Esophagus squamous epithelium (tissue), 5 donors: ENCODE data around the gene TSPAN13. TPM values are rescaled to one million over a fixed set of nuclear protein-coding genes. Genes with fewer than 3 reads are reported as not detected.
A peak's percentile ranks its signal among the peaks of the same experiment; 100 is the strongest.

Source experiments
- DNase-seq: peaks from one replicate; lab custom pipeline; 2025; lab: John Stamatoyannopoulos, UW
- H3K27ac ChIP-seq, 4 donors: fragments of 200-600 bp; sonication (generic); one replicate each; pipeline ENCODE4 v1.5.1; 2016 to 2019; ENCODE audit warnings: mild to moderate bottlenecking in 1 of 4
- H3K27me3 ChIP-seq, 4 donors: fragments of 200-600 bp; sonication (generic); 1 replicate in 3 of 4; 2 replicates in 1 of 4; pipeline versions ENCODE4 v1.5.1 to v1.6.0; 2017 to 2021; ENCODE audit warnings: antibody characterized with exemption in 1 of 4
- H3K36me3 ChIP-seq, 3 donors: fragments of 200-600 bp; sonication (generic); one replicate each; pipeline ENCODE4 v1.5.1; 2016 to 2019
- H3K4me1 ChIP-seq, 3 donors: fragments of 200-600 bp; sonication (generic); one replicate each; pipeline ENCODE4 v1.5.1; 2017 to 2019
- H3K4me3 ChIP-seq, 4 donors: fragments of 200-600 bp; sonication (generic); 1 replicate in 3 of 4; 2 replicates in 1 of 4; pipeline ENCODE4 v1.5.1; 2016 to 2019; ENCODE audit warnings: mild to moderate bottlenecking in 2 of 4, moderate library complexity in 1 of 4
- H3K9me3 ChIP-seq, 3 donors: fragments of 200-600 bp; sonication (generic); one replicate each; pipeline ENCODE4 v1.5.1; 2016 to 2019
- POLR2A ChIP-seq, 4 donors: fragments of 450-650 bp; IDR thresholded peaks; one replicate each; pipeline ENCODE4 v1.6.1; 2017; ENCODE audit warnings: antibody characterized with exemption in 4 of 4, mild to moderate bottlenecking in 4 of 4, moderate library complexity in 3 of 4
- WGBS, 2 donors: methylation state at CpG; one replicate each; pipeline ENCODE4 v1.1.5; 2018; 5-methylcytosine and 5-hydroxymethylcytosine counted together
- intact Hi-C: fragments of 100-400 bp; cut with DNase I; formaldehyde crosslinking; loops from one replicate; pipeline ENCODE4 v1.15.0; 2022
- total RNA-seq, 4 donors: library from RNA; depleted of rRNA; stranded (reverse); fragments of >200 nt; gene quantifications; one replicate each; pipeline ENCODE4 v1.1.0, GENCODE V29; 2016
- TF ChIP-seq, protein P1 (sequence below), 6 experiments: fragments of 450-650 bp in 4 of 6; fragments of 200-600 bp in 2 of 6; sonication (generic) in 2 of 6; IDR thresholded peaks; one replicate each; pipeline ENCODE4 v1.5.1; 2016 to 2019; ENCODE audit warnings: antibody characterized with exemption in 6 of 6, mild to moderate bottlenecking in 4 of 6, moderate library complexity in 4 of 6
- donor health status: DM: yes; HTN: yes; CAD: no.

The TSPAN13 gene
- total RNA-seq, 4 donors from 2014 or later, result 9.5 to 16.7 (median 12.1) TPM

- WGBS, 2 donors, result 59 to 66% methylated on average over 3 to 4 of the region's 4 CpGs
Observed at GRCh38 chr7:16712916-16713315, 40.6 kb upstream of the TSPAN13 start.

DNA sequence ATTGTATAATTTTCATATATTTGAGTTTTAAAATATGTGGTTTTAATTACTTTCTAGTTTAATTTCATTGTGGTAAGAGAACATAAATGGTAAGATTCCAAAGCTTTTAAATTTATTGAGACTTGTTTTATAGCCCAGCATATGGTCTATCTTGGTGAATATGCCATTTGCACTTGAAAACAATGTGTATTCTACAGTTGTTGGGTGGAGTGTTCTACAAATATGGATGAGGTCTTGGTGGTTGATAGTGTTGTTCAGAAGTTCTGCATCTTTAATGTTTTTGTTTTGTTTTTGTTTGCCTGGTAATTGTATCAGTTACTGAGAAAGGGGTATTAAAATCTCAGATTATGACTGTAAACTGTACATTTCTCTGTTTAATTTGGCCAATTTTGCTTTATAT, 37.6 kb upstream of the TSPAN13 start:
- no peak for DNase-seq
- no peak for TF ChIP-seq POLR2A (IDR thresholded peaks at IDR 0.05)
- TF ChIP-seq, protein P1, sequence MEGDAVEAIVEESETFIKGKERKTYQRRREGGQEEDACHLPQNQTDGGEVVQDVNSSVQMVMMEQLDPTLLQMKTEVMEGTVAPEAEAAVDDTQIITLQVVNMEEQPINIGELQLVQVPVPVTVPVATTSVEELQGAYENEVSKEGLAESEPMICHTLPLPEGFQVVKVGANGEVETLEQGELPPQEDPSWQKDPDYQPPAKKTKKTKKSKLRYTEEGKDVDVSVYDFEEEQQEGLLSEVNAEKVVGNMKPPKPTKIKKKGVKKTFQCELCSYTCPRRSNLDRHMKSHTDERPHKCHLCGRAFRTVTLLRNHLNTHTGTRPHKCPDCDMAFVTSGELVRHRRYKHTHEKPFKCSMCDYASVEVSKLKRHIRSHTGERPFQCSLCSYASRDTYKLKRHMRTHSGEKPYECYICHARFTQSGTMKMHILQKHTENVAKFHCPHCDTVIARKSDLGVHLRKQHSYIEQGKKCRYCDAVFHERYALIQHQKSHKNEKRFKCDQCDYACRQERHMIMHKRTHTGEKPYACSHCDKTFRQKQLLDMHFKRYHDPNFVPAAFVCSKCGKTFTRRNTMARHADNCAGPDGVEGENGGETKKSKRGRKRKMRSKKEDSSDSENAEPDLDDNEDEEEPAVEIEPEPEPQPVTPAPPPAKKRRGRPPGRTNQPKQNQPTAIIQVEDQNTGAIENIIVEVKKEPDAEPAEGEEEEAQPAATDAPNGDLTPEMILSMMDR (IDR thresholded peaks at IDR 0.05), result no peak
- no peaks in the 10 kb centered on the region for H3K27me3 ChIP-seq
- no peak overlapping the region for H3K4me3 ChIP-seq
- peaks cover 0 to 15% (median 0%) of the 10 kb centered on the region in 3 donors for H3K4me1 ChIP-seq
- H3K36me3 ChIP-seq, result no peaks in the 10 kb centered on the region
- intact Hi-C loops, result no loop called here
- no peak overlapping the region for H3K27ac ChIP-seq
- no peaks in the 10 kb centered on the region for H3K9me3 ChIP-seq

More at GRCh38 chr7:16712916-16713315, 40.6 kb upstream of the TSPAN13 start:
- Histone ChIP-seq H3K4me3 (no peak overlapping the region), H3K27ac (no peak overlapping the region), H3K27me3 (no peaks in the 10 kb centered on the region), H3K9me3 (no peaks in the 10 kb centered on the region), H3K4me1 (no peaks in the 10 kb centered on the region), H3K36me3 (peaks cover 0 to 9% (median 0%) of the 10 kb centered on the region in 3 donors)
- TF ChIP-seq, protein P1 (IDR thresholded peaks at IDR 0.05), result no peak
- TF ChIP-seq POLR2A (IDR thresholded peaks at IDR 0.05), result no peak
- DNase-seq, result no peak
- intact Hi-C loops, result no loop called here

DNA sequence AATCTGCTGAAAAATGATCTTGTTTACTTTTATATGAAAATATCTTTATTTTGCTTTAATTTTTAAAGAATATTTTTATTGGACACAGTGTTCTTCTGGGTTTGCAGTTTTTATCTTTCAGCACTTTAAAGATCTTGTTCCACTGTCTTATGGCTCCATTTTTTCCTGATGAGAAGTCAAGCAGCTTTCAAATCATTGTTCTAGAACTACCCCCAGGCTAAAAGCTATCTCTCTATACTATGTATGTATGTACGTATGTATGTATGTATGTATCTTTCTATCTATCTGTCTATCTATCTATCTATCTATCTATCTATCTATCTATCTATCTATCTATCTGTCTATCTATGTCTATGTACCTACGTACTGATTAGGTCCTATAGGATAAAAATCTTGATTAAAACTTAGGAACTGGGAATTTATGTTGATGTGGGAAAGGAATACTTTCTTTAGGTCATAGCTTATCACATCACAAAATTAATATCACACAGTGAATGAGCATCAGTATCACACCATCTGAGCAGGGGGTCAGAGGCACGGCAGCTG, 35.4 kb upstream of the TSPAN13 start:
- Histone ChIP-seq H3K9me3 (no peaks in the 10 kb centered on the region), H3K36me3 (no peaks in the 10 kb centered on the region), H3K27me3 (no peaks in the 10 kb centered on the region), H3K27ac (peak overlapping the region in 1 of 4 donors; percentile 39), H3K4me3 (no peak overlapping the region), H3K4me1 (peaks cover 0 to 15% (median 0%) of the 10 kb centered on the region in 3 donors)
- TF ChIP-seq POLR2A (IDR thresholded peaks at IDR 0.05), result no peak
- TF ChIP-seq, protein P1 (IDR thresholded peaks at IDR 0.05), result no peak
- intact Hi-C loops, result no loop called here
- 85 to 87% methylated on average over 3 of the region's 3 CpGs for WGBS, 2 donors
- DNase-seq, result no peak

DNA sequence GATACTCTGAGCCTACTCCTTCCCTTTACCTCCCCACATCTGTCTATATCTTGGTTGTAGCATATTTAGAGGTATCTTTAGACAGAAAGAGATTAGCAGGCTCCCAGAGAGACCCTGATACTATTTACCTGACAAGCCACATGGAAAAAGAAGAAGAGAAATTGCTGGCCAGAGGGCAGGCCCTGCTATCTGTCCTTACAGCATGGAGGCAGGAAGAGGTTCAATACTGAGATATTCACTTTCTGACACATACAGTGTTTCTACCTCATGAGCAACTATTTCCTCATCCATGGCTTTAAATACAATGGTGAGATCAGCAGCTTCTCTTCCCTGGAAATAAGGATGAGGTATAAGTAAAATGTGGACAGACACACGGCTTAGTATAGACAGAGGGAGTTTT, 33.9 kb upstream of the TSPAN13 start:
- TF ChIP-seq, protein P1 (IDR thresholded peaks at IDR 0.05), result no peak
- TF ChIP-seq POLR2A (IDR thresholded peaks at IDR 0.05), result no peak
- H3K4me3 ChIP-seq, result no peak overlapping the region
- H3K27me3 ChIP-seq, result no peaks in the 10 kb centered on the region
- H3K36me3 ChIP-seq, result no peaks in the 10 kb centered on the region
- no peak for DNase-seq
- peaks cover 0 to 15% (median 0%) of the 10 kb centered on the region in 3 donors for H3K4me1 ChIP-seq
- H3K9me3 ChIP-seq, result no peaks in the 10 kb centered on the region
- intact Hi-C loops, result no loop called here
- WGBS, 2 donors, result 72 to 90% methylated on average over 1 of the region's 1 CpG
- H3K27ac ChIP-seq, result peak overlapping the region in 2 of 4 donors; percentile 17 to 39

- Histone ChIP-seq H3K9me3 (no peaks in the 10 kb centered on the region), H3K27me3 (no peaks in the 10 kb centered on the region), H3K4me3 (no peak overlapping the region), H3K36me3 (no peaks in the 10 kb centered on the region), H3K27ac (no peak overlapping the region), H3K4me1 (peaks cover 0 to 15% (median 0%) of the 10 kb centered on the region in 3 donors)
- DNase-seq, result no peak
- no peak for TF ChIP-seq POLR2A (IDR thresholded peaks at IDR 0.05)
- TF ChIP-seq, protein P1 (IDR thresholded peaks at IDR 0.05), result no peak
- WGBS, 2 donors, result 82 to 83% methylated on average over 4 of the region's 4 CpGs
- intact Hi-C loops, result no loop called here
Observed at GRCh38 chr7:16721541-16721940, 32.0 kb upstream of the TSPAN13 start.
